ENCODE measurements around the gene INTS11.

DNA sequence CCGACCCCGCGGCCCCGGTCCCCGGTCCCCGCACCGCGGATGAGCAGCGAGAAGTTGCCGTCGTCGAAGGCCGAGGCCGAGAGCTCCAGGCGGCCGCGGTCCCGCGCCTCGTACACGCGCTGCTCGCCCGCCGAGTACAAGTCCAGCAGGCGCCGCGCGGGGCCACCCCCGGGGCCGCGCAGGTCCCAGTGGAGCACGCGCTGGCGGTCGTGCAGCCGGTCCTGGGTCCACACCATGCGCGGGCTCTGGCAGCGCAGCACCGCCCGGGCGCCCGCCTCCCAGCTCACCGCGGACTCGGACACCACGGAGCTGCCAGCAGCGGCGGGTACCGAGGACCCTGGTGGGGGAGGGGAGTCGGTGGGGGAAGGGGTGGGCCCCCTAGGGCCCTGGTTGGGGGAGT, 31.0 kb upstream of the INTS11 start:
- TF ChIP-seq EED (IDR thresholded peaks at IDR 0.05; ENCODE audit: low read depth) (no peak), KAT2A (conservative IDR thresholded peaks at IDR 0.05; ENCODE audit: control insufficient read depth, low read depth, low read length) (no peak), CHD4 (IDR thresholded peaks at IDR 0.05) (no peak), NRF1 (conservative IDR thresholded peaks at IDR 0.05; ENCODE audit: low read depth, low read length) (no peak), SMC3 (IDR thresholded peaks at IDR 0.05; ENCODE audit: borderline replicate concordance, low read length) (no peak), POLR2AphosphoS5 (IDR thresholded peaks at IDR 0.05; ENCODE audit: low read length) (no peak), SP1 (IDR thresholded peaks at IDR 0.05; ENCODE audit: low read depth, low read length) (no peak), TCF3 (IDR thresholded peaks at IDR 0.05; ENCODE audit: borderline replicate concordance, insufficient read depth, low read depth, low read length) (no peak), JUND (IDR thresholded peaks at IDR 0.05; ENCODE audit: low read depth, low read length) (no peak), BCL11A (IDR thresholded peaks at IDR 0.05; ENCODE audit: low read depth, low read length) (no peak)
- TF ChIP-seq, protein P1, sequence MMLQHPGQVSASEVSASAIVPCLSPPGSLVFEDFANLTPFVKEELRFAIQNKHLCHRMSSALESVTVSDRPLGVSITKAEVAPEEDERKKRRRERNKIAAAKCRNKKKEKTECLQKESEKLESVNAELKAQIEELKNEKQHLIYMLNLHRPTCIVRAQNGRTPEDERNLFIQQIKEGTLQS (IDR thresholded peaks at IDR 0.05; ENCODE audit: borderline replicate concordance, extremely low read depth, low read depth, low read length) = no peak
- TF ChIP-seq, protein P2, sequence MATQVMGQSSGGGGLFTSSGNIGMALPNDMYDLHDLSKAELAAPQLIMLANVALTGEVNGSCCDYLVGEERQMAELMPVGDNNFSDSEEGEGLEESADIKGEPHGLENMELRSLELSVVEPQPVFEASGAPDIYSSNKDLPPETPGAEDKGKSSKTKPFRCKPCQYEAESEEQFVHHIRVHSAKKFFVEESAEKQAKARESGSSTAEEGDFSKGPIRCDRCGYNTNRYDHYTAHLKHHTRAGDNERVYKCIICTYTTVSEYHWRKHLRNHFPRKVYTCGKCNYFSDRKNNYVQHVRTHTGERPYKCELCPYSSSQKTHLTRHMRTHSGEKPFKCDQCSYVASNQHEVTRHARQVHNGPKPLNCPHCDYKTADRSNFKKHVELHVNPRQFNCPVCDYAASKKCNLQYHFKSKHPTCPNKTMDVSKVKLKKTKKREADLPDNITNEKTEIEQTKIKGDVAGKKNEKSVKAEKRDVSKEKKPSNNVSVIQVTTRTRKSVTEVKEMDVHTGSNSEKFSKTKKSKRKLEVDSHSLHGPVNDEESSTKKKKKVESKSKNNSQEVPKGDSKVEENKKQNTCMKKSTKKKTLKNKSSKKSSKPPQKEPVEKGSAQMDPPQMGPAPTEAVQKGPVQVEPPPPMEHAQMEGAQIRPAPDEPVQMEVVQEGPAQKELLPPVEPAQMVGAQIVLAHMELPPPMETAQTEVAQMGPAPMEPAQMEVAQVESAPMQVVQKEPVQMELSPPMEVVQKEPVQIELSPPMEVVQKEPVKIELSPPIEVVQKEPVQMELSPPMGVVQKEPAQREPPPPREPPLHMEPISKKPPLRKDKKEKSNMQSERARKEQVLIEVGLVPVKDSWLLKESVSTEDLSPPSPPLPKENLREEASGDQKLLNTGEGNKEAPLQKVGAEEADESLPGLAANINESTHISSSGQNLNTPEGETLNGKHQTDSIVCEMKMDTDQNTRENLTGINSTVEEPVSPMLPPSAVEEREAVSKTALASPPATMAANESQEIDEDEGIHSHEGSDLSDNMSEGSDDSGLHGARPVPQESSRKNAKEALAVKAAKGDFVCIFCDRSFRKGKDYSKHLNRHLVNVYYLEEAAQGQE (IDR thresholded peaks at IDR 0.05; ENCODE audit: low read depth, low read length) = no peak
- TF ChIP-seq, protein P3, sequence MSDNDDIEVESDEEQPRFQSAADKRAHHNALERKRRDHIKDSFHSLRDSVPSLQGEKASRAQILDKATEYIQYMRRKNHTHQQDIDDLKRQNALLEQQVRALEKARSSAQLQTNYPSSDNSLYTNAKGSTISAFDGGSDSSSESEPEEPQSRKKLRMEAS (IDR thresholded peaks at IDR 0.05; ENCODE audit: low read depth, low read length) = no peak
